Neural cell (in vitro differentiated cells): ENCODE data around the gene PPM1N. TPM values are rescaled to one million over a fixed set of nuclear protein-coding genes. Genes with fewer than 3 reads are reported as not detected.

Experiments
- H2AFZ ChIP-seq: fragments of 200-600, 300-800 bp; sonication (generic), shearing (Covaris generic); 2 replicates; pipeline ENCODE4 v1.6.0; 2014; ENCODE audit warnings: low read depth, mild to moderate bottlenecking, antibody characterized with exemption, low read length, moderate library complexity
- H3F3A ChIP-seq: fragments of 200-600 bp; shearing (Covaris generic); 2 replicates; pipeline ENCODE4 v1.6.1; 2016; ENCODE audit warnings: mild to moderate bottlenecking, moderate library complexity, mixed read lengths, antibody characterized with exemption, low read length; ENCODE audit not compliant: insufficient read depth, poor library complexity, severe bottlenecking
- H3K27ac ChIP-seq: fragments of 200-600, 300-800 bp; sonication (generic), shearing (Covaris generic); 2 replicates; pipeline ENCODE4 v1.5.1; 2014; ENCODE audit warnings: mild to moderate bottlenecking, low read length, moderate library complexity
- H3K27me3 ChIP-seq: fragments of 300-800, 200-600 bp; sonication (generic), shearing (Covaris generic); 2 replicates; pipeline ENCODE4 v1.6.0; 2014; ENCODE audit warnings: mild to moderate bottlenecking, low read depth, low read length, moderate library complexity; ENCODE audit not compliant: insufficient read depth
- H3K36me3 ChIP-seq: fragments of 300-800, 200-600 bp; sonication (generic), shearing (Covaris generic); 2 replicates; pipeline ENCODE4 v1.5.1; 2014; ENCODE audit warnings: mild to moderate bottlenecking, antibody characterized with exemption, low read length, moderate library complexity; ENCODE audit not compliant: insufficient read depth
- H3K4me2 ChIP-seq: fragments of 300-800, 200-600 bp; sonication (generic), shearing (Covaris generic); 2 replicates; pipeline ENCODE4 v1.6.0; 2014; ENCODE audit warnings: mild to moderate bottlenecking, low read length
- H3K4me3 ChIP-seq: fragments of 300-800, 200-600 bp; sonication (generic), shearing (Covaris generic); 2 replicates; pipeline ENCODE4 v1.5.1; 2014; ENCODE audit warnings: mild to moderate bottlenecking, low read length, moderate library complexity
- H3K79me2 ChIP-seq: fragments of 200-600 bp; shearing (Covaris generic); replicated peaks from 2 replicates; pipeline ENCODE4 v1.6.0; 2014; ENCODE audit warnings: mild to moderate bottlenecking, low read length, moderate library complexity; ENCODE audit not compliant: insufficient read depth
- H3K9ac ChIP-seq: fragments of 300-800, 200-600 bp; sonication (generic), shearing (Covaris generic); 2 replicates; pipeline ENCODE4 v1.6.1; 2016; ENCODE audit warnings: mild to moderate bottlenecking, low read length, mixed read lengths
- H3K9me2 ChIP-seq: fragments of 200-600 bp; shearing (Covaris generic); 2 replicates; pipeline ENCODE4 v1.6.1; 2016; ENCODE audit warnings: mild to moderate bottlenecking, low read length, mixed read lengths; ENCODE audit not compliant: insufficient read depth
- H3K9me3 ChIP-seq: fragments of 200-600, 300-800 bp; sonication (generic), shearing (Covaris generic); 2 replicates; pipeline ENCODE4 v1.6.1; 2016; ENCODE audit warnings: mild to moderate bottlenecking, mixed run types, low read length, moderate library complexity, mixed read lengths
- H4K20me1 ChIP-seq: fragments of 200-600 bp; shearing (Covaris generic); 2 replicates; pipeline ENCODE4 v1.6.1; 2016; ENCODE audit warnings: mild to moderate bottlenecking, mixed run types; ENCODE audit not compliant: insufficient read depth
- EP300 ChIP-seq: fragments of 450-650 bp; conservative IDR thresholded peaks from 2 replicates; pipeline ENCODE4 v1.6.1; 2014; ENCODE audit warnings: antibody characterized with exemption, mild to moderate bottlenecking, moderate library complexity; ENCODE audit not compliant: poor library complexity, severe bottlenecking
- EZH2 ChIP-seq: fragments of 200-600, 300-800 bp; shearing (Covaris generic), sonication (generic); IDR thresholded peaks from 2 replicates; pipeline ENCODE4 v1.6.1; 2014; ENCODE audit warnings: antibody characterized with exemption, low read length, borderline replicate concordance, mild to moderate bottlenecking; ENCODE audit not compliant: insufficient read depth, poor library complexity, severe bottlenecking
- MXI1 ChIP-seq: fragments of 450-650 bp; conservative IDR thresholded peaks from 2 replicates; pipeline ENCODE4 v1.6.1; 2014; ENCODE audit warnings: antibody characterized with exemption, mild to moderate bottlenecking; ENCODE audit not compliant: poor library complexity, severe bottlenecking
- POLR2AphosphoS5 ChIP-seq: IDR thresholded peaks from 2 replicates; pipeline ENCODE4 v1.6.1; 2012
- RAD21 ChIP-seq: fragments of 450-650 bp; conservative IDR thresholded peaks from 2 replicates; pipeline ENCODE4 v1.6.1; 2014; ENCODE audit warnings: antibody characterized with exemption, mild to moderate bottlenecking, moderate library complexity
- SMC3 ChIP-seq: fragments of 450-650 bp; conservative IDR thresholded peaks from 2 replicates; pipeline ENCODE4 v1.6.1; 2014; ENCODE audit warnings: antibody characterized with exemption, mild to moderate bottlenecking, moderate library complexity; ENCODE audit not compliant: poor library complexity
- TAF1 ChIP-seq: IDR thresholded peaks from 2 replicates; pipeline ENCODE4 v1.6.1; 2012; ENCODE audit warnings: low read depth
- polyA plus RNA-seq: library from polyadenylated mRNA; depleted of rRNA; stranded (reverse); fragments of >200 nt; gene quantifications from 2 replicates; pipeline ENCODE4 v1.2.3, GENCODE V29; 2014
- TF ChIP-seq, protein P1 (sequence below): IDR thresholded peaks from 2 replicates; pipeline ENCODE4 v1.6.1; 2012; ENCODE audit warnings: borderline replicate concordance
- TF ChIP-seq, protein P2 (sequence below): fragments of 450-650 bp; IDR thresholded peaks from 2 replicates; pipeline ENCODE4 v1.5.1; 2014; ENCODE audit warnings: antibody characterized with exemption, mild to moderate bottlenecking, moderate library complexity; ENCODE audit not compliant: poor library complexity, severe bottlenecking

PPM1N gene
- polyA plus RNA-seq, 1 donor from 2014 or later = 1.0 TPM

DNA sequence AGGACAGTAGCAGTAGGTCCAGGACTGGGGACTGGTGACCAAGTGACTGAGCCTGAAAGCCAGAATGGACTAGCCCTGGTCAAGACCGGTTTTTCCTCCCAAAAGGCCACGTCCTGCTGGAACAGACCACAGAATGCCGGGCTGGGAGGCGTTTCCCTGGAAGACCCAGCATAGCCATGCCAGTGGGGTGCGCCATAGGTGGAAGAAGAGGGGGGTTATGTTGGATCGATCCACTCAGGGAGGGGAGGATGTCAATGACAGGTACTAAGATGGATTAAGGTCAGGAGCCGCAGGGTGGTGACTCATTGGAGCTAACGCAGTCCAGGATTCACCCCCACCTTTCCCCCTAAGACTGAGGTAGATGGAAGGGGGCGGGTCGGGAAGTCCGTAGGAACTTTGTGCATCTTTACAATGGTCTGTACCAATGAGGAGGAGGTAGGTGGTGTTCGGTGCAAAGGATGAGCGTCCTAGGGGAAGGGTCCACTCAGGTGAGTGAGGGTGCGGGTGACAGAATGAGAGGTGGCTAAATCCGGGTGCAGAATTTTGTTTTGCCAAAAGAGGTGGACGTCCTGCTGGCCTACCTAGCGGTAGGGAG lies 30.0 kb downstream of the PPM1N start:
- Histone ChIP-seq H3K9me2 (no peaks in the 10 kb centered on the region), H3K27me3 (peaks cover 8% of the 10 kb centered on the region), H3K9me3 (no peaks in the 10 kb centered on the region), H3K27ac (no peak overlapping the region), H3K36me3 (no peaks in the 10 kb centered on the region), H3K4me2 (no peak overlapping the region), H3K79me2 (no peaks in the 10 kb centered on the region), H2AFZ (no peak overlapping the region), H4K20me1 (no peaks in the 10 kb centered on the region), H3K9ac (no peak overlapping the region), H3K4me3 (peak overlapping the region; percentile 63), H3F3A (no peaks in the 10 kb centered on the region)
- TF ChIP-seq TAF1 (no peak), MXI1 (no peak), SMC3 (no peak), RAD21 (no peak), EP300 (no peak), EZH2 (no peak), POLR2AphosphoS5 (no peak)
- TF ChIP-seq, protein P1, sequence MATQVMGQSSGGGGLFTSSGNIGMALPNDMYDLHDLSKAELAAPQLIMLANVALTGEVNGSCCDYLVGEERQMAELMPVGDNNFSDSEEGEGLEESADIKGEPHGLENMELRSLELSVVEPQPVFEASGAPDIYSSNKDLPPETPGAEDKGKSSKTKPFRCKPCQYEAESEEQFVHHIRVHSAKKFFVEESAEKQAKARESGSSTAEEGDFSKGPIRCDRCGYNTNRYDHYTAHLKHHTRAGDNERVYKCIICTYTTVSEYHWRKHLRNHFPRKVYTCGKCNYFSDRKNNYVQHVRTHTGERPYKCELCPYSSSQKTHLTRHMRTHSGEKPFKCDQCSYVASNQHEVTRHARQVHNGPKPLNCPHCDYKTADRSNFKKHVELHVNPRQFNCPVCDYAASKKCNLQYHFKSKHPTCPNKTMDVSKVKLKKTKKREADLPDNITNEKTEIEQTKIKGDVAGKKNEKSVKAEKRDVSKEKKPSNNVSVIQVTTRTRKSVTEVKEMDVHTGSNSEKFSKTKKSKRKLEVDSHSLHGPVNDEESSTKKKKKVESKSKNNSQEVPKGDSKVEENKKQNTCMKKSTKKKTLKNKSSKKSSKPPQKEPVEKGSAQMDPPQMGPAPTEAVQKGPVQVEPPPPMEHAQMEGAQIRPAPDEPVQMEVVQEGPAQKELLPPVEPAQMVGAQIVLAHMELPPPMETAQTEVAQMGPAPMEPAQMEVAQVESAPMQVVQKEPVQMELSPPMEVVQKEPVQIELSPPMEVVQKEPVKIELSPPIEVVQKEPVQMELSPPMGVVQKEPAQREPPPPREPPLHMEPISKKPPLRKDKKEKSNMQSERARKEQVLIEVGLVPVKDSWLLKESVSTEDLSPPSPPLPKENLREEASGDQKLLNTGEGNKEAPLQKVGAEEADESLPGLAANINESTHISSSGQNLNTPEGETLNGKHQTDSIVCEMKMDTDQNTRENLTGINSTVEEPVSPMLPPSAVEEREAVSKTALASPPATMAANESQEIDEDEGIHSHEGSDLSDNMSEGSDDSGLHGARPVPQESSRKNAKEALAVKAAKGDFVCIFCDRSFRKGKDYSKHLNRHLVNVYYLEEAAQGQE = no peak
- TF ChIP-seq, protein P2, sequence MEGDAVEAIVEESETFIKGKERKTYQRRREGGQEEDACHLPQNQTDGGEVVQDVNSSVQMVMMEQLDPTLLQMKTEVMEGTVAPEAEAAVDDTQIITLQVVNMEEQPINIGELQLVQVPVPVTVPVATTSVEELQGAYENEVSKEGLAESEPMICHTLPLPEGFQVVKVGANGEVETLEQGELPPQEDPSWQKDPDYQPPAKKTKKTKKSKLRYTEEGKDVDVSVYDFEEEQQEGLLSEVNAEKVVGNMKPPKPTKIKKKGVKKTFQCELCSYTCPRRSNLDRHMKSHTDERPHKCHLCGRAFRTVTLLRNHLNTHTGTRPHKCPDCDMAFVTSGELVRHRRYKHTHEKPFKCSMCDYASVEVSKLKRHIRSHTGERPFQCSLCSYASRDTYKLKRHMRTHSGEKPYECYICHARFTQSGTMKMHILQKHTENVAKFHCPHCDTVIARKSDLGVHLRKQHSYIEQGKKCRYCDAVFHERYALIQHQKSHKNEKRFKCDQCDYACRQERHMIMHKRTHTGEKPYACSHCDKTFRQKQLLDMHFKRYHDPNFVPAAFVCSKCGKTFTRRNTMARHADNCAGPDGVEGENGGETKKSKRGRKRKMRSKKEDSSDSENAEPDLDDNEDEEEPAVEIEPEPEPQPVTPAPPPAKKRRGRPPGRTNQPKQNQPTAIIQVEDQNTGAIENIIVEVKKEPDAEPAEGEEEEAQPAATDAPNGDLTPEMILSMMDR = no peak

DNA sequence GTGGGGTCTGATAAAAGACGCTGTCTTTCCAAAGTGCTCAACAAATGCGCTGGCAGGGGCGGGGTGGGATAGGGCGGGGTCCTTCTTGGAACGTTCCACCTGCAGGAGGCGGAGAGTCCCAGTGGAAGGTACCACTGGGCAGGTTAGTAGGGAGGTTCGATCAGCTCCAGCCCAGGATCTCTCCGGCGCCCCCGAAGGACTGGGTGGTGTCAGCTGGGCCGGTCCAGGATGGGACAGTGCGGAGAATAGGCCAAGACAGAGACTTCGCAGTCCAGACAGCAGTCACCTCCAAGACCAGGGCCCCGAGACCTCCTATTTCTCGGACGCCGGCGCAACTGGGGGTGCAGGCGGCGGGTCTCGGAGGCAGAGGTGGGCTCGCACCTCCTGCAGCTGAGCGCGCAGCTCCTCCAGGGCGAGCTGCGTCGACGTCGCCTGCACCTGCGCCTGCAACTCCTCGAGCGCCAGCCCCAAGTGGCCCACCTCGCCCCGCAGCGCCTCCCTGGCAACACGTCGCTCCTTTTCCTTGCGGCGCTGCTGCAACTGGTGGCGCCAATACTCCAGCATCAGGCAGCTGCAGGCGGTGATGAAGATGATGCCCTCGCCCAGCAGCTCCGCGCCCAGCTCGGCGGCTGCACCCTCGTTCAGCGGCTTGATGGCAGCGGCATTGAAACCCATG lies 30.6 kb downstream of the PPM1N start:
- Histone ChIP-seq H3K79me2 (no peaks in the 10 kb centered on the region), H2AFZ (no peak overlapping the region), H4K20me1 (no peaks in the 10 kb centered on the region), H3K9me3 (no peaks in the 10 kb centered on the region), H3F3A (no peaks in the 10 kb centered on the region), H3K27me3 (peaks cover 8% of the 10 kb centered on the region), H3K4me2 (no peak overlapping the region), H3K27ac (no peak overlapping the region), H3K9ac (peak overlapping the region; percentile 31), H3K36me3 (no peaks in the 10 kb centered on the region), H3K9me2 (no peaks in the 10 kb centered on the region), H3K4me3 (peak overlapping the region; percentile 63)
- TF ChIP-seq, protein P2 = peak; percentile 47
- TF ChIP-seq, protein P1 = no peak
- TF ChIP-seq EZH2 = no peak
- TF ChIP-seq SMC3 = peak; percentile 38
- peak; percentile 37 for TF ChIP-seq MXI1
- no peak for TF ChIP-seq EP300
- no peak for TF ChIP-seq TAF1
- TF ChIP-seq RAD21 = peak; percentile 45
- no peak for TF ChIP-seq POLR2AphosphoS5
